NCI-H82 (cell line): ENCODE data around the gene OR7D4.
"Not testable (repeated sequence)": the region's sequence is repeated elsewhere in the genome, so short reads cannot be mapped to it uniquely, and the experiment has no call there.

Source experiments
- DNase-seq: peaks from one replicate; lab custom pipeline; 2025; lab: John Stamatoyannopoulos, UW

OR7D4 gene

DNA sequence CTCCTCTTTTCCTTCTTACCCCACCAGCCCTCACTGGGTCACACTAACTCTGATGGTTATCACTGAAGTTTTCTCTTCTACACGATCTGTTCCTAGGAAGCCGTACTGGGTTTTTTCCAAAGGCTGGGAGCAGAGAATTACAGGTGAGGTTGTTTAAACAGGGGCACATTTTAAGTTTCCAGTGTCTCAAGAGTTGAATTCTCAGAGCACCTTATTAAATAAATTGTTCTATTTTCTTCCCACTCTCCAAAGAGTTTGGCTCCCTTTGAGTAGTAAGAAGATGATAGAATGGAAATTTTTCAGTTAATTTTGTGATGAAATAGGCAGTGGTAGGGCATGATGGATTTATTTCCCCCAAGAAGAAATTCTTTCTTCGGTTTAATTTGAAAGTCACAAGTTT lies at the start of gene OR7D4:
Gene OR7D4, minus strand, starts transcription at position 101 of the 400 bp plus-strand sequence. CDS start 4,752 bp downstream, outside the sequence.
- no peak for DNase-seq

GRCh38 chr19:9251236-9251635 lies 31.8 kb upstream of the OR7D4 start:
- no peak for DNase-seq

DNA sequence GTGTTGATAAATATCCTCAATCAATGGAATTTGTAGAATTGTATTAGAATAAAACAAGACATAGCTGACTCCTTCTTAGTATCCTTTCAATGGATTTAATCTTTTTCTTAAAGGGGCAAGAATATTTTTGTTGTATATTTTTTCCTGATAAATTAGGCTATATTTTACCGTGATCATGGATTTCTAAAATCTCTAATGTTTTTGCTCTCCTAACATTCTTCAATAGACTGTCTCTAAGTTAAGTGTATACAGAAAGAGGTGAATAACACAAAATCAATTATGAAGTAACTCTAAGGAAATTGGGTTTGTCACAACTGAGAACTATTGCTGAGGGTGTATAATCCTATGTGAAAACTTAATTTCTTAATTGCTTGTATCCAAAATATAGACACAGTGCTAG lies 31.2 kb upstream of the OR7D4 start, which contains the start of gene OR7E24:
Gene OR7E24, plus strand, starts transcription at position 301 of the 400 bp plus-strand sequence. CDS start 114 bp downstream, outside the sequence.
- DNase-seq: no peak

GRCh38 chr19:9205501-9206113 lies 13.8 kb downstream of the OR7D4 start:
- DNase-seq: peak; percentile 74

DNA sequence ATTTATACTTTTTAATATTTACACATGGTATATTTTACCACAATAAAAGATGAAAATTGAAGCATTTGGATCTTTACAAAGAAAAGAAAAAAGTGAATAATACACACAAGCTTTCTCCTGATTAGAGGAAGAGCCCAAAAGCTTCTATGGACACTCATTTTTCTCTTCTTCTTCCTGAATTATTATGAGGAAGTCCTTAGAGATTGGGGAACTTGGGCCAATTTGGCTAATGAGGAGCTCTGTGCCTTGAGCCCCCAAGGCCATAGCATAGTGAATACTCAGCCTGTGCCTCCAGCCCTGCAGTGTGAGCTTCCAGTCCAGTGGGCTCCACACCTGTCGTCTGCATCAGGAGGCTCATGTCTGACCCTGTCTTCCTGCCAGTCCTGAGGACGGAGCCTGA lies 21.3 kb downstream of the OR7D4 start:
- DNase-seq: not testable (repeated sequence)

DNA sequence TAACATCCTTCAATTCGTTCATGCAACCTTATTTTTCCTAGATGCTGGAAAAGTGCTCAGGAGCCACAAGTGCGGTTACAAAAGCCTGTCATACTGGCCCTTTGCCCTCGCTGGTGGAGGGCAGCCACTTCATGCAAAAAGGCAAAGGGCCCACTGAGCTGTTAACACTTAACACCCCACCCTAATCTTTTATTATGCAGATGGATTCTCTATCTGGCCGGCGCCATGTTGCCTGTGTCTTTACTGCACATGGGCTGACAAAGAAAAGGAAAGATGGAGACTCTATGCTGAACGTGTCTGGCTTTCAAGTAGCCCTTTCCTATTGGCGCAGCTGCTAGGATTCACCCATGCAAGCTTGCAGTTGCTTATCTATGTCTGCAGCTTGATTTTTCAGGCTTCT lies 29.9 kb downstream of the OR7D4 start:
- no peak for DNase-seq

DNA sequence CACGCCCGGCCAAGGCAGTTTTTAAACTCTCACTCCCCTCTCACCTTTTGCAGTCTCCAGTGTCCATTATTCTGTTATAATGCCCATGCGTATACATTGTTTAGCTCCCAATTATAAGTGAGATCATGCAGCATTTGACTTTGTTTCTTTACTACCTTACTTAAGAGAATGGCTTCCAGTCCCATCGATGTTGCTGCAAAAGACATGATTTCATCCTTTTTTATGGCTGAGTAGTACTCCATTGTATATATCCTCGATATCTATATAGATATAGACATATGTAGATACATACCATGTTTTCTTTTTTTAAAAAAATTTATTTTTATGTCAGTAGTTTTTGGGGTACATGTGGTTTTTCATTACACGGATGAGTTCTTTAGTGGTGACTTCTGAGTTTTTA lies 32.2 kb downstream of the OR7D4 start:
- no peak for DNase-seq

DNA sequence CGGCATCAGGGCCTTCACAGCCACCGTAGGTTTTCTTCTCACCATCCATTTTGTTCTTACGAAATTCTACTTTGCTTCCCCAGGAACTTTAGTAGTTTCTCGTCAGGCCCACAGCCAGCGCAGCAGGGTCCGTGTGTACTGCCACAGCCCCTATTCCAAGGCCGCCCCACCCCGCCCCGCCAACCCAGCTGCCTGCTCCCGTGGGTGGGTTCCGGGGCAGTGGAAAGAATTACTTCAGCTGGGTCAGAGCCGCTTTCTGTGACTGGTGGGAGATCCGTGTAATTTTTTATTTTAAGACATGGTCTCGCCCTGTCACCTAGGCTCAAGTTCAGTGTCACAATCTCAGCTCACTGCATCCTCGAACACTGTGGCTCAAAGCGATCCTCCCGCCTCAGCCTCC lies 36.4 kb downstream of the OR7D4 start:
- DNase-seq: no peak

DNA sequence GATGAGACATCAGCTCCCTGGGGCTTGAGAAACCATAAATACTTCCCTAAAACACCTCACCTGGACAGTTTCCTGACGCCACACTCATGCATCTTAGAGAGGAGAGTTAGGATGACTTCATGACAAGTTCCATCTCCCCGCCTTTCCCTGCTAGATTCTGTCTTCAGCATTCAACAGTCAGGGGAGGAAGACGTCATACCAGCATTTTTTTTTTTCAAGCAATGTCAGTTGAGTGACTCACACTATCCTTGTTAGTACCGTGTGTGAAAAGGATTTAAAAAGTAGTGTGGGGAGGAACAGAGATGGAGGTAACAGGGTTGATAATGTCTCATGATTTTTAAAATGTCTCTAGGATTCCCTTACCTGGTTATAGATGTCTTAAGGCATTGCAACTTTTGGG lies 40.5 kb downstream of the OR7D4 start, which contains the start of gene OR7D2:
Gene OR7D2, plus strand, starts transcription at position 79 of the 400 bp plus-strand sequence. CDS start 6,803 bp downstream, outside the sequence.
- no peak for DNase-seq

- no peak for DNase-seq
Measured at GRCh38 chr19:9175326-9175725, 44.1 kb downstream of the OR7D4 start.

DNA sequence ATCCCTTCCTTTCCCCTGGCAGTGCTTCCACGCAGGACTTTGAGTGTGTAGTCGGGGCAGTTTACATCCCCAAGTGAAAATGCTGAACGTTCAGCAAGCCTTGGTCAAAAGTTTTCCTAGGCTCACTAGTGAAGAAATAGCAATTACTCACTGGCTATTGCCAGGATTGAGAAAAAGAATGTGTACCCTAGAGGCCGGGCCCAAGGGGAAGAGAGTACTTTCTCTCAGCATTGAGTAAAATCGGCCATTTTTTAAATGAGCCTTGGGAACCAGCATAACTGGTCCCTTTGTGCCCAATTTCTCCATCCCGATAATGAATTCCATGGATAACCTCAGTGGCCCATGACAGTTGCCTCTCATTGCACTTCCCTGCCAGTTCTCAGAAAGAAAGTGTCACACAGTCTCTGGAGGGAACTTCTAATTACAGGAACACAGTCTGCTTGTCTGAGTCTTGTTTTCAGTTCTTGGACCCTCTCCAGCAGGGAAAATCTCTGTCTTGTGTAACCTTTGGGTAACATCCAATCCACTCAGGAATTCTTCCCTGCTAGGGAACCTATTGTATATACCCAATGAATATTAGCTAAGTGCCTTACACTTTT lies 47.9 kb downstream of the OR7D4 start:
- DNase-seq: no peak

GRCh38 chr19:9166846-9167245 lies 52.5 kb downstream of the OR7D4 start:
- no peak for DNase-seq

DNA sequence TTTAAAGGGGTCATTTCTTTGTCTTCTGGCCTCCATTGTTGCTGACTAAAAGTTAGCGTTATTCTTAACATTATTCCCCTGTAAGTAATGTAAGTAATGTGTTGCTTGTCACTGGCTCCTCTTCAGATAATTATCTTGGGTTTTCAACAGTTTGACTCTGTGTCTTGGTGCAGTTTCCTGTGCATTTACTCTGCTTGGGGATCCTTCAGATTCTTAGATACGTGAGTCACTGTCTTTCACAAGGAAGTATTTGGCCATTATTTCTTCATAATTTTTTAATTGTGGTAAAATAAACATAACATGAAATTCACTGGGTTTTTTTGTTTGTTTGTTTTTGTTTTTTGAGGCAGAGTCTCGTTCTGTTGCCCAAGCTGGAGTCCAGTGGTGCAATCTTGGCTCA lies 54.1 kb downstream of the OR7D4 start:
- no peak for DNase-seq

DNA sequence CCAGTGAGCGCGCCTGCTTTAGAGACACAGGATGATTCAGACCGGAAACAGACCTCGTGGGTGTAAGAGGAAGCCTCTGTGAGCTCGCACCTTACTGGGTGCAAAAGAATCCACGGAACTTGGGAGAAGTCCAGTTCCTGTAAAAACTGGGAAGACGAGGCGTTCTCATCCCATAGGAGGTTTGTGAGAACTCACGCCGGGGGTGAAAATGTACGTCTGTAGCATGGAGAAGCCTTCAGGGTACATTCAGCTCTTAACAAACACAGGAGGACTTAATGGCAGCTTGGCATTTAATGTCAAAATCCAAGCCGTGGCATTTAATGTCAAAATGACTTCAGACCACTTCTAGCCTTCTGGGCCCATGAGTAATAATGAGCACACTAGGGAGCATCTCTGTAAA lies 58.0 kb downstream of the OR7D4 start:
- no peak for DNase-seq
